ENCODE data around the gene ARSA. TPM values are rescaled to one million over a fixed set of nuclear protein-coding genes. Genes with fewer than 3 reads are reported as not detected.

The ARSA gene
- total and polyA plus RNA-seq, 2 of the 13 experiments (the other 11 are each of a cell fraction or from before 2014, with no cell fraction given) = 9.0 to 11.5 TPM

GRCh38 chr22:50581950-50582492, 45.9 kb downstream of the ARSA start (continued):
- TF ChIP-seq HOXA5 (CRISPR knock-in tag; IDR thresholded peaks at IDR 0.05) = no peak
- TF ChIP-seq CREBL2 (CRISPR knock-in tag; IDR thresholded peaks at IDR 0.05; ENCODE audit: borderline replicate concordance) = no peak
- TF ChIP-seq POGK (CRISPR knock-in tag; conservative IDR thresholded peaks at IDR 0.05) = 0 out of 2 replicates have a peak, but pooled peaks have one; percentile 10
- no peak for TF ChIP-seq MIER3 (CRISPR knock-in tag; IDR thresholded peaks at IDR 0.05; ENCODE audit: borderline replicate concordance)
- 0 out of 2 replicates have a peak, but pooled peaks have one; percentile 24 for TF ChIP-seq CCDC6 (CRISPR knock-in tag; IDR thresholded peaks at IDR 0.05)
- no peak for TF ChIP-seq ZNF136 (CRISPR knock-in tag; IDR thresholded peaks at IDR 0.05; ENCODE audit: low read depth)
- TF ChIP-seq SIX4 (CRISPR knock-in tag; IDR thresholded peaks at IDR 0.05) = no peak
- TF ChIP-seq FOSL2 (CRISPR knock-in tag; IDR thresholded peaks at IDR 0.05) = no peak
- TF ChIP-seq HOMEZ (CRISPR knock-in tag; IDR thresholded peaks at IDR 0.05; ENCODE audit: low read depth) = no peak
- TF ChIP-seq ZNF580 (CRISPR knock-in tag; IDR thresholded peaks at IDR 0.05; ENCODE audit: borderline replicate concordance, low read depth) = no peak
- TF ChIP-seq TMF1 (CRISPR knock-in tag; IDR thresholded peaks at IDR 0.05; ENCODE audit: low read depth) = peak; percentile 54; the same call in 1 of the 2 replicates
- TF ChIP-seq UBTF (CRISPR knock-in tag; IDR thresholded peaks at IDR 0.05) = peak; percentile 46; the same call in 1 of the 2 replicates
- TF ChIP-seq ZFX (CRISPR knock-in tag; IDR thresholded peaks at IDR 0.05; ENCODE audit: low read depth) = peak; percentile 4; the same call in 1 of the 2 replicates
- no peak for TF ChIP-seq ZNF816 (CRISPR knock-in tag; IDR thresholded peaks at IDR 0.05; ENCODE audit: borderline replicate concordance)
- TF ChIP-seq ZMYM3 (CRISPR knock-in tag; IDR thresholded peaks at IDR 0.05) = 0 out of 2 replicates have a peak, but pooled peaks have one; percentile 20
- no peak for TF ChIP-seq POLR2AphosphoS5 (IDR thresholded peaks at IDR 0.05; ENCODE audit: low read depth, low read length)
- TF ChIP-seq ZNF121 (CRISPR knock-in tag; IDR thresholded peaks at IDR 0.05) = peak; percentile 96
- TF ChIP-seq MYC (CRISPR knock-in tag; IDR thresholded peaks at IDR 0.05; ENCODE audit: borderline replicate concordance) = no peak
- no peak for TF ChIP-seq CHD2 (IDR thresholded peaks at IDR 0.05; ENCODE audit: low read depth, low read length)
- 0 out of 2 replicates have a peak, but pooled peaks have one; percentile 19 for TF ChIP-seq ZNF430 (CRISPR knock-in tag; IDR thresholded peaks at IDR 0.05)
- TF ChIP-seq ZNF367 (CRISPR knock-in tag; IDR thresholded peaks at IDR 0.05; ENCODE audit: borderline replicate concordance) = no peak
- TF ChIP-seq TBL1XR1 (IDR thresholded peaks at IDR 0.05; ENCODE audit: borderline replicate concordance, low read length, partially characterized antibody) = peak; percentile 3
- peak; percentile 44; the same call in 1 of the 2 replicates for TF ChIP-seq NAIF1 (CRISPR knock-in tag; IDR thresholded peaks at IDR 0.05; ENCODE audit: borderline replicate concordance)

Data from HepG2 (cell line).